Fibroblast of lung (primary cell): ENCODE results near the gene GLB1L3.

Experiments used
- EZH2 ChIP-seq: IDR thresholded peaks from 2 replicates; pipeline ENCODE4 v1.5.1; 2012; ENCODE audit warnings: low read length, control low read depth, mild to moderate bottlenecking; ENCODE audit errors: missing control alignments
- TF ChIP-seq, protein P1 (sequence below), 2 donors: IDR thresholded peaks in 1 of 2; conservative IDR thresholded peaks in 1 of 2; 1 replicate in 1 of 2; 2 replicates in 1 of 2; pipeline ENCODE4 v1.5.1; 2011 to 2012; ENCODE audit warnings: low read length in 2 of 2, control low read depth in 1 of 2, inconsistent platforms in 1 of 2, low read depth in 1 of 2, mild to moderate bottlenecking in 1 of 2

DNA sequence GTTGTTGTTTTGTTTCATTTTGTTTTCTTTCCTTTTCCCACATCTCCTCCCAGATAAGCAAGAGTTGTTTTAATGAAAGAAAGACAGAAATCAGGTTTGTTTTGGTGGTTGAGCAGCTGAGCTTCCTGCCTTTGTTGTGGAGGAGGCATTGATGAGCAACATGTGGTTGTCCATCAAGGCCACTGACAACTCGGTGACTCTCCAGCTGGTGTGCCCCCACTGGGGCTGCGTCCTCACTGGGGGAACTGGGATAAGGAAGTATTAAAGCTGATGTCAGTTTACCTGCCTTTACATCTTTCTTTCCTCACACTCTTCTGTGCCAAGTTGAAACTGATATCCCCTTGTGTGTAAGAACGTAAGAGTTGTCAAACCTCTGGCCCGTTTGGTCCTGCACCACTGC, 45.8 kb upstream of the GLB1L3 start:
- TF ChIP-seq EZH2, result no peak
- TF ChIP-seq, protein P1, sequence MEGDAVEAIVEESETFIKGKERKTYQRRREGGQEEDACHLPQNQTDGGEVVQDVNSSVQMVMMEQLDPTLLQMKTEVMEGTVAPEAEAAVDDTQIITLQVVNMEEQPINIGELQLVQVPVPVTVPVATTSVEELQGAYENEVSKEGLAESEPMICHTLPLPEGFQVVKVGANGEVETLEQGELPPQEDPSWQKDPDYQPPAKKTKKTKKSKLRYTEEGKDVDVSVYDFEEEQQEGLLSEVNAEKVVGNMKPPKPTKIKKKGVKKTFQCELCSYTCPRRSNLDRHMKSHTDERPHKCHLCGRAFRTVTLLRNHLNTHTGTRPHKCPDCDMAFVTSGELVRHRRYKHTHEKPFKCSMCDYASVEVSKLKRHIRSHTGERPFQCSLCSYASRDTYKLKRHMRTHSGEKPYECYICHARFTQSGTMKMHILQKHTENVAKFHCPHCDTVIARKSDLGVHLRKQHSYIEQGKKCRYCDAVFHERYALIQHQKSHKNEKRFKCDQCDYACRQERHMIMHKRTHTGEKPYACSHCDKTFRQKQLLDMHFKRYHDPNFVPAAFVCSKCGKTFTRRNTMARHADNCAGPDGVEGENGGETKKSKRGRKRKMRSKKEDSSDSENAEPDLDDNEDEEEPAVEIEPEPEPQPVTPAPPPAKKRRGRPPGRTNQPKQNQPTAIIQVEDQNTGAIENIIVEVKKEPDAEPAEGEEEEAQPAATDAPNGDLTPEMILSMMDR (conservative IDR thresholded peaks at IDR 0.05 in 1 of 2, IDR thresholded peaks at IDR 0.05 in 1 of 2; ENCODE audit: low read depth in 1 of 2, low read length in 2 of 2), result no peak
